HG03060 (cell line): ENCODE measurements around the gene NDUFB5.
"Not testable (repeated sequence)": the region's sequence is repeated elsewhere in the genome, so short reads cannot be mapped to it uniquely, and the experiment has no call there.

ENCODE experiments used
- ATAC-seq: cut with Tn5 transposase; IDR thresholded peaks from one replicate; pipeline ENCODE4 v1.9.1; 2021; ENCODE audit warnings: low read depth, moderate number of reproducible peaks; ENCODE audit not compliant: unreplicated experiment

NDUFB5 gene

GRCh38 chr3:179624451-179624850 lies 19.9 kb downstream of the NDUFB5 start:
- ATAC-seq, result no peak

DNA sequence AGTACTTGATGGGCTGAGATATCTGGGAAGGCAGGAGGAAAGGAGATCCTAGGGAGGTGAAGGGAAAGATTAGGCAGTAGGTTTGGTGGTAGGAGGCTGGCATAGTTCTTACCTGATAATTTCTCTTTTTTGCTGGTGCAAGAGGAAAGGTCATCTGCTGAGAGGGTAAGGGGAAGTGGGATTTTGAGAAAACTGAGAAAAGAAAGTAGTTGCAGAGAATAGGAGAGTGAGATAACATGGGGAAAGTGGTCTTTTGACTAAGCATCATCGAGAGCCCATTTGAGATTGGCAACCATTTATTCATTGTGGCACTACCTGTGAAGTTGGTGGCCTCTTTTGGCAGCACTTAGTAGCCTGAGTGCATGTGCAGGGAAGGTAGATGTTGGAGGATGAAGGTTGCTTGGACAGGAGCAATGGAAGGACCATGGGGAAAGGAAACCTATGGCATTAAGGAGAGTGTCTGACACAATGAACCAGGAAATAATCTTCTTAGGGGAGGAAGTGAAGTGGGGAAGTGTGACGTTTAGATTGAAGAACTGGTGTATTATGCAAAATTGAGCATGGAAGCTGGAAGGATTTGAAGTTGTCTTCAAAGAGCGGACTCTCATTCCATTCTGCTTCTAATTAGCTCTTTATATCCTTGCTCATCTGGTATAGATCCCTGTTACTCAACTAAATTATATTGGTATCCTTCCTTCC lies 26.3 kb downstream of the NDUFB5 start:
- ATAC-seq, result no peak

DNA sequence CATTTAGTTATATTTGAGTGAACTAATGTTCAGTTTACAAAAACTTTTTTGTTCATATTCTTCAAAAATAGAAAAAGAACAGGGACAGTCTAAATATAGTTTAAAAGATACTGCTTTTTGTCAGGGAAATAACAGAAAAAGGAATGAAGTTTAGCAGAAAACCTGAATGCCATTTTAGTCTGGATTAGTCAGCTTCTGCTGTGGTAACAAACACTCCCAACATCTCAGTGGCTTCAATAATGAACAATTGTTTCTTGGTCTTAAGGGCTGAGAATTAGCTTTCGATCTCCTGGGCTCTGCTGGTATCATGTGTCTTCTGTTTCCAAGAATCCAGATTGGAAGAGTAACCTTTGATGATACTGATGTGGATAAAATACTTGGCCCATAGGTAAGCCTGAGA lies 35.9 kb downstream of the NDUFB5 start:
- no peak for ATAC-seq

DNA sequence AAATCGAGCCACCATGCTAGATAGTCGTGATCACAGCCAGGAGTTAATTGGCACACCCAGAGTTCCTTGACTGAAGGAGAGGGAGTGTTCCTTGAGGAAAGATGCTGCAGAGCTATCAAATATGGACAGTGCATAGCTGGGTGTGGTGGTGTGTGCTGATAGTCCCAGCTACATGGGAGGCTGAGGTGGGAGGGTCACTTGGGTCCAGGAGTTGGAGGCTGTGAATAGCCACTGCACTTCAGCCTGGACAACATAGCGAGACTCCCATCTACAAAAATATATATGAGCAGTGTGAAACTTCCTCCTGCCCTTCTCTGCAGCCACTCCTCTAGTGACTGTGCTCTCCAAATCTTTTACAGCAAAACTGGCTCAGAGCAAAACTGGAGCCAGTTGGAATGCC lies 38.3 kb downstream of the NDUFB5 start:
- ATAC-seq, result no peak

- ATAC-seq, result not testable (repeated sequence)
These were observed 39.2 kb downstream of the NDUFB5 start for GRCh38 chr3:179643837-179644236.

- no peak for ATAC-seq
These were observed 41.6 kb downstream of the NDUFB5 start for GRCh38 chr3:179646177-179646576.

DNA sequence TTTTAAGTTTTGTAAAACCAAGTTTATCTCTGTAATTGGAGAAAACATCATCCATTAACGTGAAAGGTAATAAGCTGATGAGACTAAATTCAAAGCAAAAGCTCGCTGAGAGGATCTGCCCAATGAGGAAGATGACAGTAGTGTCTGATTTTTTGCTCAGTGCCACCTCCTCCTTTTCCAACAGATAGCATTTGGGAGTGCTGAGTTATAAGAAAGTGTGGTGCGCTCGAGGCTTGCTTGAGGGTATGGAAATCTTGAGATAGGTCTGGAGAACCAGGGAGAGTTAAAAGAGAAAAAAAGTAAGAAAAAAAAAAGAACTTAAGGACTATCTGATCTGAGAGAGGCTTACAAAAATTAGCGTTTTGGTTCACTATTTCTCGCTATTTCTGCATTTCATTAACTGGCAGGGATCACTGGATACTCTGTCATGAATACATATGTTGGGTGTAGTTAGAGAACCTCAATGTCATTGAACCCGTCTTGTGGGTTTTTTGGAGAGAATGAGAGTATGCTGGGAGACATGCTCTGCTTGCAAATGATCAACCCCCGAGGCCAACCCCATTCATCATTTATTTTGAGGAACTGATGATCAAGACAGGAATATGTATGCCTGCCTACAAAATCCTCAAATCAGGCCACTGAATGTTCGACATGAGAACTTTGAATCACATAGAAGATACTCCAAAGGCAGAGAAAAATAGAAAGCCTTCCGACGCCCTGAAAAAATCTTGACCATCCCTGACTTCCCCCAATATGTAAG lies 47.3 kb downstream of the NDUFB5 start:
- no peak for ATAC-seq

DNA sequence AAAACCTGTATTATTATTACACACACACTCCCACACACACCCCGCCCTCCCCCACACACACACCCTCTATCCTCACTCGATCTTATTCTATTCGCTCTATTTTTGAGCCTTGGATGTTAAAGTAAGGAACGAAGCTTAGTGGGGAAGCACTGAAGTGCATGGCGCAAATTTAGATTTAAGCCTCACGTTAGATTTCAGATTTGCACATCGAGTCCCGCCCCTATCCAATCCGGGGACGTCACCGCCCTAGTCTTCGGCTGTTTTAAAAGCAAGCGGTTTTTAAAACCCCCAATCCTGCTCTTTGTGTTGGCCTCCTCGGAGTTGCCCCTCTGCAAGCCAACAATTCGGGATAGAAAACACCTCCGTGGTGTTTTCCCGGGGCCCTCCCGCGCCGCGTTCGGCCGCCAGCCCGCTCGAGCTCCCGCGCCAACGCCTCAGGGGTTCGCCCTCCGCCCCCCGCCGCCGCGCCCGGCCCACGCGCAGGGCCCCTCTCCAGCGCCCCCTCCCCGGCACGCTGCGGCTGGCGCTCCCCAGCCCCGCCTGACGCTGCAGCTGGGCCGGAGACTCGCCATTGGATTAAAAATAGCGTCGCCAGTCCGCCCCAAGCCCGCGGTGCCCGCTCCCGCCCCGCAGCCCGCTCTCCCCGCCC lies 48.0 kb downstream of the NDUFB5 start, which contains the start of gene USP13:
Gene USP13 (plus strand): TSS at position 594 of the 649 bp plus-strand sequence. CDS start 186 bp downstream, outside the sequence.
- peak; percentile 38 for ATAC-seq

GRCh38 chr3:179653096-179653797 lies 48.7 kb downstream of the NDUFB5 start:
- peak; percentile 33 for ATAC-seq

- no peak for ATAC-seq
These were observed 50.6 kb downstream of the NDUFB5 start for GRCh38 chr3:179655236-179655635.

GRCh38 chr3:179658606-179659005 lies 54.0 kb downstream of the NDUFB5 start:
- ATAC-seq, result no peak

DNA sequence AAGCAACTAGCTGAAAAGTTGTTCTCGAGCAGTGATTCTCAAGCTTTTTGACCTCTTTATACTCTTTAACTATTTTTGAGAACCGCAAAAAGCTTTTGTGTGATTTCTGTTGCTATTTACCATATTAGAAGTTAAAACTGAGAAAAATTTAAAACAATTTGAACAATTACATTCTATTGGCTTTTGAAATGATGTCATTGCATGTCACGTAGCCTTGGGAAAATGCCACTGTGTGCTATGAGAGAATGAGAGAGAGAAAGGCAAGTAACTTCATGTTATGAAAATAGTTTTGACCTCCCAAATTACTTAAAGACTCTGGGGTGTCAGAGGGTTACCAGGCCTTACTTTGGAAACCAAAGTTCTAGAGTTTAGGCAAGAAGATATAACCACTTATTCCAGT lies 56.3 kb downstream of the NDUFB5 start:
- no peak for ATAC-seq

- no peak for ATAC-seq
These were observed 57.2 kb downstream of the NDUFB5 start for GRCh38 chr3:179661777-179662176.

DNA sequence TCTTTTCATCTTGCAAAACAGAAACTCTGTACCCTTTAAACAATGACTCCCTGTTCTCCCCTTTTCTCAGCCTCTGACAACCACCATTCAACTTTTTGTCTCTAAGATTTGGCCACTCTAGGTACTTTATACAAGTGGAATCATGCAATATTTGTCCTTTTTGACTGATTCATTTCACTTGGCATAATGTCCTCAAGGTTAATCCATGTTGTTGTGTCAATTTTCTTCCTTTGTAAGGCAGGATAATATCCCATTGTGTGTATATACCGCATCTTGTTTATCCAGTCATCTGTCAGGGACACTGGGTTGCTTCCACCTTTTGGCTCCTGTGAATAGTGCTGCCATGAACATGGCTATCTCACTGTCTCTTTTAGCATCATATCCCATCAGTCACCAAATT lies 58.5 kb downstream of the NDUFB5 start:
- no peak for ATAC-seq

- ATAC-seq, result no peak
These were observed 61.4 kb downstream of the NDUFB5 start for GRCh38 chr3:179666030-179666429.

GRCh38 chr3:179666436-179667035 lies 61.9 kb downstream of the NDUFB5 start:
- no peak for ATAC-seq

GRCh38 chr3:179668429-179668828 lies 63.8 kb downstream of the NDUFB5 start:
- ATAC-seq, result no peak

DNA sequence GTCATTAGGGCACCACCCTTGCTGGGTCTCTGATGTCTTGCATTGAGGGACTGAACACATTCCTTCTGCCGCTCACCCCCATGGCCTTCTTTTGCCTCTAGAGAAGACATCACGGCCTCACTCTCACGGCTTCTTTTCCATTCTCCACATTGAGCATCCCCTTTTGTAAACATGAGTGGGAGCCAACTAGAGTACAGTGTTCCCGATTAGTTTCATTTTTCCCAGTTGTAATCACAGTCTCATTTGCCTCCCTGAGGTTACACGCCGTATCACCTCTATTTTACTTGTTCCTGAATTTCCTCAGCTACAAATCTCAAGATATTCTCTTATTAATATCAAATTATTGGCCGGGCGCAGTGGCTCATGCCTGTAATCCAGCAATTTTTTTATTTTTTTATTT lies 65.7 kb downstream of the NDUFB5 start:
- ATAC-seq, result no peak

GRCh38 chr3:179671309-179671708 lies 66.7 kb downstream of the NDUFB5 start:
- no peak for ATAC-seq

DNA sequence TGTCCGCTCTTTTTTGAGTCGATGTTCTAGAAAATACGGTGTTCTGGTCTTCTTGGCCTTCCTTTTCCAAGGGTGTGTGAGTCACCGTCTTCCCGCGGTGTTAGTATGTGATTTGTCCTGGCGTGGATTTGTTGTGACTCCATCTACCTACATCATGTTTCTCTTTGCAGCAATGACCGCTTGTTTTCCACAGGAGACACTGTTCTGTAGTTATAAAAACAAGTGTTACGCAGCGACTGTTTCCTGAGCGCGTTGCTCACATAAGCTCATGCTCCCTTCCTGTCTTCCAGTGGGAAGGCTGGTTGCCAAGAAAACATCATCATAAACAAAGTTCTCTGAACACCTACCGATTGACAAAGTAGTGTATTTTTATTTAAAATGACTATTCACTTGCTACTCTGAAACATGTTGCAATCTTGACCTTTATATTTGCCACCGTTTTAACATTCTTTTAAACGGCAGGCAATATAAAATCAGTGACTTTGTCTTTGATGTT lies 67.2 kb downstream of the NDUFB5 start:
- no peak for ATAC-seq
